ENCODE results near the gene TMEM182.

DNA sequence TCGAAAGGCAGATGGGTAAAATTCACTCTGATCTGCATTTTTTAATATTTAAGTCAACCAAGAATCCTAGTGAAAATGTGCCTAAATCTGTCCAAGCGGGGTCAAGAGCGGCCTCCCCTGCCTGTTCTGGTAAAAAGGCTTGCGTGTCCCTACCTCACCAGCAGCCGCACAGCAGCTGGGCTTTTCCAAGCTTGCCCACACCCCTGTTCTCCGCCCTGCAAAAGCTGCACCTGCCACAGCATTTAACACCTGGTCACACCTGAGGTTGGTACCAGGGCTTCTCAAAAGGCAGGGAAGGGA is 25.8 kb upstream of the TMEM182 start:
- TF ChIP-seq, protein P1, sequence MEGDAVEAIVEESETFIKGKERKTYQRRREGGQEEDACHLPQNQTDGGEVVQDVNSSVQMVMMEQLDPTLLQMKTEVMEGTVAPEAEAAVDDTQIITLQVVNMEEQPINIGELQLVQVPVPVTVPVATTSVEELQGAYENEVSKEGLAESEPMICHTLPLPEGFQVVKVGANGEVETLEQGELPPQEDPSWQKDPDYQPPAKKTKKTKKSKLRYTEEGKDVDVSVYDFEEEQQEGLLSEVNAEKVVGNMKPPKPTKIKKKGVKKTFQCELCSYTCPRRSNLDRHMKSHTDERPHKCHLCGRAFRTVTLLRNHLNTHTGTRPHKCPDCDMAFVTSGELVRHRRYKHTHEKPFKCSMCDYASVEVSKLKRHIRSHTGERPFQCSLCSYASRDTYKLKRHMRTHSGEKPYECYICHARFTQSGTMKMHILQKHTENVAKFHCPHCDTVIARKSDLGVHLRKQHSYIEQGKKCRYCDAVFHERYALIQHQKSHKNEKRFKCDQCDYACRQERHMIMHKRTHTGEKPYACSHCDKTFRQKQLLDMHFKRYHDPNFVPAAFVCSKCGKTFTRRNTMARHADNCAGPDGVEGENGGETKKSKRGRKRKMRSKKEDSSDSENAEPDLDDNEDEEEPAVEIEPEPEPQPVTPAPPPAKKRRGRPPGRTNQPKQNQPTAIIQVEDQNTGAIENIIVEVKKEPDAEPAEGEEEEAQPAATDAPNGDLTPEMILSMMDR (conservative IDR thresholded peaks at IDR 0.05 in 1 of 2, IDR thresholded peaks at IDR 0.05 in 1 of 2; ENCODE audit: low read depth in 1 of 2, low read length in 2 of 2), result no peak
- no peak for TF ChIP-seq EZH2 (IDR thresholded peaks at IDR 0.05; ENCODE audit: low read length, missing control alignments)
